HG02884 (cell line): ENCODE results near the gene SLC45A3.

Experiments
- ATAC-seq: cut with Tn5 transposase; IDR thresholded peaks from one replicate; pipeline ENCODE4 v1.9.1; 2021; ENCODE audit warnings: mild to moderate bottlenecking, moderate library complexity; ENCODE audit not compliant: unreplicated experiment

Gene SLC45A3

DNA sequence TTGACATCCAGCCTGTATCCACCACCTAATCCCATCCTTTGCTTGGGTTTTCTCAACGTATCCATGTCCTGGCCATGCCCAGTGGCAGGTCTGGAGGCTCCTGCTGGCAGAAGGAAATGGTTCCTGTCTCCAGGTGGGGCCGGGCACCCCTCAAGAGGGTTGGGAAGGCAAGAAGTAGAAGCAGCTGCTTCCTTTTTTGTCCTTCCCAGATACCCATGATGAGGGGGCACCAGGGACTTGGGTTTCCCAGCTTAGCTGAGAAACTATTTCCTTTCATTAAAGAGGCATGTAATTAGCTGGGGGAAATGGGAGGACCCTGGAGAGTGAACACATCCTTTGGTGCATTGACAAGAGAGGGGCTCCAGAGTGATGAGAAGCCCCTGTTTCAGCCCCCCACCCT lies 21.1 kb upstream of the SLC45A3 start:
- ATAC-seq, result no peak

DNA sequence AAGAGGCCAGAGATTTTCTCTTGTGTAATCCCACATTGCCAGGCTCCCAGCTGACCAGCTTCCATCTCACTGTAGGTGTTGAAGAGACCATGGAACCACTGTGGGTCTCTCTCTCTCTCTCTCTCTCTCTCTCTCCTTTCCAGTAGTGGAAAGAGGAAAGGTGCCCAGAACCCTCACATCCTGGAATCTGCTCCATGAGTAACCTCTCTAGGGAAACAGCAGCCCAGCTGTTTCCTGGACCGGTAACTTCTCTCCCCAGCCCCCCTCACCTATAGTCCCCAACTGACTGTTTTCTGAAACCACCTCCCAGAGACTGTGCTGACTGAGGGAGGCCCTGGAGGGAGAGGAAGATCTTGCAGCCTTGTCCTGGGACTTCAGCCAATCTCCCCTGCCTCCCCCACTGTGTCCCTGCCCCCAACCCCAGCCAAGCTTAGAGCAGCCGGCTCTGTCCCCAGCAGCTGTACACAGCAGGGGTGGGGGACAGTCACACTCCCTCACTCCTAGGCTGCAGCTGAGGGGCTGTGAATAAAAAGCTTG lies 20.6 kb upstream of the SLC45A3 start:
- no peak for ATAC-seq

DNA sequence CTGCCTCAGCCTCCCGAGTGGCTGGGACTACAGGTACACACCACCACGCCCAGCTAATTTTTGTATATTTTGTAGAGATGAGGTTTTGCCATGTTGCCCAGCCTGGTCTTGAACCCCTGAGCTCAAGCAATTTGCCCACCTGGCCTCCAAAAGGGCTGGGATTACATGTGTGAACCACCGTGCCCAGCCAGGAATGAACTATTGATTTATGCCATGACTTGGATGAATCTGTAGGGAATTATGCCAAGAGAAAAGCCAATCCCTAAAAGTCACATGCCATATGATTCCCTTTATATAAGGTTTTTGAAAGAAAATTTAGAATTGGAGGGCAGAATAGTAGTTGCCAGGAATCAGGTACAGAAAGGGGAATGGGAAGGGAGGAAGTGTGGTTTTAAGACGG lies 19.1 kb upstream of the SLC45A3 start:
- ATAC-seq, result no peak

DNA sequence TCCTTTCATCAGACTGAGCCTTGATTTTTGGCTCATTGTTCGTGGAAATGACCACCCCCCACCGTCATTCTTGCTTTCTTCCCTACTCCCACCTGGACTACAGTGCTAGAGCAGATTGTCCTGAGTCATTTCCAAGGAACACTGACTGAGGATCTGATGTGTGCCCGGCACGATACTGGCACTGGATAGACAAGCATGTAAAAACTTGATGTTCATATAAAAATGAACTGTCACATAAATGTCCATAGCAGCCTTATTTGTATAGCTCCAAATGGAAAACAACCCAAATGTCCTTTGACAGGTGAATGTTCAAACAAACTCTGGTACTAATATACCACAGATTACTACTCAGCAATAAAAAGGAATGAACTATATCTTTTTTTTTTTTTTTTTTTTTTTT lies 18.6 kb upstream of the SLC45A3 start:
- no peak for ATAC-seq

DNA sequence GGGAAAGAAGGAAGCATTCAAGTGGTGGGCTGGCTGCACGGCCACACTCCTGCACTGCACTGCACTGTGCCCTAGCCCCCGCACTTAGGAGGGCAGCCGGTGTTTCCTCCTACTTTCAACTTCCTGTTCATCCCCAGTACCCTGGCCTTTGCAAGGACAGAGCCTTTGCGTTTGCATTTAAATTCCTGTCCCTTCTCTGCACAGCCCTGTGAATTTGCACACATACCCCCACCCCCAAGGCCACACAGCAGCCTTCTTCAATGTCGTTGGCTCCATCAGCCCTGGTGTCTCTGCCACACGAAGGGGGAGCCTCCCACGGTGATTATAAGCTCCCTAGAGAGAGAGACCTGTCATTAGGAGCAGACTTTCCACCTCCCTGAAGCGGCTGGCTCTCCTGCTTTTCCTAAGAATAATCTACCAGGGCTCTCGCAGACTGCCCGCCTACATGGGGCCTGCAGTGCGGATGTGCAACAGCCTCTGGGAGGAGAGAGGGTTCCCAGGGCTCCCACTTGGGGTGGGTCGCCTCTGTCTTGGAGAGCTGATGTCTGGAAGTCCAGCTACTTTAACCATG lies 13.2 kb upstream of the SLC45A3 start:
- ATAC-seq, result no peak

DNA sequence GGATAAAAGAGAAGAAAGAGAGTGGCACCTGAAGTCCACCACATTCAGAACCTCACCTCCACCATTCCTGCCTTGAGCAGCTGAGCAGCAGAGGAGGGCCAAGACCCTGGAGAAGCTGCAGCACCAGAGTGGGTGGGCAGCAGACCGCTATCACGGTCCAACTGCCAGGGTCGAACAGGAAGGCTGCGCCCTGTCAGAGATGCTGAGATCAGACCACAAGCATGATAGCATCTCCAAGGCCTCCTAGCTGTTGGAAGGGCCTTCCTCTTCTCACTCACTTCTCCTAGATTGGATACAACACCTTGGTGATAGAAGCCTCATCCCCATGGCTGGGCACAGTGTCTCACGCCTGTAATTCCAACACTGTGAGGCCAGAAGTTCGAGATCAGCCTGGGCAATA lies 12.1 kb upstream of the SLC45A3 start:
- ATAC-seq, result no peak

DNA sequence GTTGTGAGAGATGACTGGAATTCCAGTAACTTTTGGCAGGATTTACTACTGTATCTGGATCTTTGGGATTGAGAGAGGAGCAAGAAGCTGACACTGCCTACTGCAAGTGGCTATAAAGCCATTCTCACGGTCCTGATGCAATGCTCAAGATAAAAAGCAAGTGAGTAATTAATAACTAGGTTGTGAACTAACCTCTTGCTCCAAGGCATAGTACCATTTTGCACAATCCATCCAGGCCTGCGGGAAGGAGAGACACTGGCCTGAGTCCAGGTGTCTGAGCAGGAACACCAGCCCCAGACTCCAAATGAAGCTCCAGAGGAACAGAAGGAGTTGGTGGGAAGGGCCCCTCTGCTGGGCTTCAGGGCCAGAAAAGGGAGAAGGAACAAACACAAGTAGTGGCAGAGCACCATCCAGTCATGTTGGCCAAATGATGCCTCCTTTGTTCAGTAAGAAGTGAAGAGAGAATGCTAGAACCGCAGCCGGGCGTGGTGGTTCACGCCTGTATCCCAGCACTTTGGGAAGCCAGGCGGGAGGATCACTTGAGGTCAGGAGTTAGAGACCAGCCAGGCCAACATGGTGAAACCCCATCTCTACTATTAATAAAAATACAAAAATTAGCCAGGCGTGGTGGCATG lies 9.9 kb upstream of the SLC45A3 start:
- no peak for ATAC-seq

DNA sequence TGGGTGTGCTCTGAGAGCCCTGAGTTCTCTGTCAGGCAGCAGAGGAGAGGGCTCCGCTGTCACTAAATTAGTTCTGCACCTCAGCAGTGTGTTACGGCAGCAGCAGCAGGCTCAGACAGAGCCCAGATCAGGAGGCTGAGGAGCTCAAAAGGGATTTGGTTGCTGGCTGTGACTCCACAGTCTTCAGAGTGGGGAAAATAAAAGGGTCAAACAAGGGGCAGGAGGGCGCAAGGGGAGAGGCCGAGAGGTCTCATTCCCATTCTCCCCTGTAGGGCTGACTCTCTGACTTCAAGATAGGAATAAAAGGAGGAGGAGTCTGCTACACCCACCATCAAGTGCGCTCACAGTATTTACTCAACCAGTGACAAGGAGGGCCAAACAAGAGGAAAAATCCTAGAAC lies 9.2 kb upstream of the SLC45A3 start:
- no peak for ATAC-seq

DNA sequence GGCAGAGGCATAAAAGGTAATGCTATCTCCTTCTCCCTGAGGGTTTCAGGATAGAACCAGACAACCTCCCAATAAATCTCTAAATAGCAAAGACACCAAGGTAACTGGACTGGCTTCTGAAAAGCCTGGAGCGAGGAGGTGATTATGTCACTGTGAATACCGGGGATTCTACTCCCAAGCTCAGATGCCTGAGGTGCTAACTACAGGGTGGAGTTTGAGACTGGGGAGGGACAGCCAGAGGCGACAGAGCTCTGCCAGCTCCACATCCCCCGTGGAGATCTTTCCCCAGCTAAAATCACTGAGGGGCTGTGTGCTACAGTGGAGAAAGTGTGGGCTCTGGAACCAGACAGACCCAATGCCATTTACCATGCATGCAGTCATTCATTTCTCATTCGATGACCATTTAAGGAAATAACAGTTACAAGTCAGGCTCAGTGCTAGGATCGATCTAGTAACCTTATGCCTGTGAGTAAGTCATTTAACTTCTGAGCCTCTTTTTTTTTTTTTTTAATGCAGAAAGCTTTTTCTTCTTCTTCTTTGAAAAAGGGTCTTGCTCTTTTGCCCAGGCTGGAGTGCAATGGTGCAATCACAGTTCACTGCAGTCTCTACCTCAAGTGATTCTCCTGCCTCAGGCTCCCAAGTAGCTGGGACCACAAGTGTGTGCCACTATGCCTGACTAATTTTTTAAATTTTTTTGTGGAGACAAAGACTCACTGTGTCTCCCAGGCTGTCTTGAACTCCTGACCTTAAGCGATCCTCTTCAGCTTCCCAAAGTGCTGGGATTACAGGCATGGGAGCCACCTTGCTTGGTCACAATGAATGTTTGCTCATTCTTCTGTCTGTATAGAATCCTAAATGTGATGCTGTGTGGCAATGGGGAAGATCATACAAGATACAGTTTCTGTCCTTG lies 8.1 kb upstream of the SLC45A3 start:
- no peak for ATAC-seq

DNA sequence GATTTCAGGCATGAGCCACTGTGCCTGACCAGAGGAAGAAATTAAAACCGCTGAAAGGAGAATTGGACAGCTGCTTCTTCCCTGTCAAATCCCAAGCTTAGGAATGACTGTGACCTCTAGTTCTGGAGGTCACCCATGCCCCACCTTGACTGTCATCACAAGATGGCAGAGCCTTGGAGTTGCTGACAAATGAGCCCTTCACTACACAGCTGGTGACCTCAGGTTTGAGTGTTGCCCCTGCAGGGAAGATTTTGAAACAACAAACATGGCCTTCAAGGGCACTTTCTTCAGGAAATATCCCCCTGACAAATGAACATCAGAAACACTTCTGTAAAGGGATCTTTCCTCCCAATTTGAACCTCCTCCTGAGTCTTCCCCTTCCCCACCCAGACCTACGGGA lies 6.9 kb upstream of the SLC45A3 start:
- no peak for ATAC-seq

DNA sequence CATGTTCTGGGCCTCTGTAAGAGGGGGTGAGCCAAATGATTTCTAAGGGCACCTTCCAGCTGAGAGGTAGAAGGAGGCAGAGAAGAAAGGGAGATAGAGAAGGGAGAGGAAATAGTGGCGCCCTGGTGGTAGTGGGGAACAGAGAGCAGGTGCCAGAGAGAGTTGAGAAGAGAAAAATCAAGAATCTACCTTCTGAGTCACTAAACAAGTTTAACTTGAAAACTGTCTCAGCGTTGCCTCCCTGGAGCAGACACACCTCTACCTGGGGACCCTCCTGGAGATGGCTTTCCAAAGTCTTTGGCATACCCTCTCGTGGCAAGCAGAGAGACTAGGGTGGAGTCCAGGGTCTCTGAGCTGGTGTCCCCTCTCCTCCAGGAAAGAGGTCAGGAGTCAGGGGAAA lies 1.1 kb upstream of the SLC45A3 start:
- no peak for ATAC-seq

DNA sequence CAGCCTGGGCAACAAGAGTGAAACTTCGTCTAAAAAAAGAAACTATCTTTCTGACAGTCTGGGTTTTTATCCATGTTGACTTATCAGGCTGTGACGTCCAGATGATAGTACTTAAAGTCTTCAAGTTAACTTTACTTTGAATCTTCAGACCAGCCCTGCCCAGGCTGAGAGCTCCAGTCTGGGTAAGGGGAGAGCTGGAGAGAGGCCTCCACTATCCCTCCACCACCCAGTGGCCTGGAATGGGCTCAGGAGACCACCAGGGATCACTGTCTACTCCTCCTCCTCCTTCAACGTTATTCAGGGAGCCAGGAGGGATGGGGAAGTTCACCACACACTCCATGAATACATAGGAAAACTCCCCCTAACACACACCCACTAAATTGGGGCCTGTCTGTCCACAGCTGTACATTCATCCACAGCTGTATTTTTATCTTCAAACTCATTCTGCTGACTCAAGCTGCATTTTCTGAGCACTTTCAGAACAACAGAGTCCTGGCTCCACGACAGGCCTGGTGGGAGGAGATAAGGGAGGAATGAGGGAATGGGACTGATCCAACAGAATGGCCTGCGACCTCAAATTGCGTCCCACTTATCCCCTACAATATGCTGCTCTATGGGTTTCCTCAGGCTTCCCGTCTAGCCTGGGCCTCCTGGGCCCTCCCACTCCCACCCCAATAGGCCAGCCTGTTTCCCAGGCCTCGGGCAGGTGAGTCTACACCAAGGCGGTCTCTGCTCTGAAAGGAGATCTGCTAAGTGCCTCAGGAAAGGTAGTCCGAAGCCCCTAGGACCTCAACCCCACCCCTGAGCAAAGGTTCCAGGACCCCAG lies 1.8 kb downstream of the SLC45A3 start:
- no peak for ATAC-seq

DNA sequence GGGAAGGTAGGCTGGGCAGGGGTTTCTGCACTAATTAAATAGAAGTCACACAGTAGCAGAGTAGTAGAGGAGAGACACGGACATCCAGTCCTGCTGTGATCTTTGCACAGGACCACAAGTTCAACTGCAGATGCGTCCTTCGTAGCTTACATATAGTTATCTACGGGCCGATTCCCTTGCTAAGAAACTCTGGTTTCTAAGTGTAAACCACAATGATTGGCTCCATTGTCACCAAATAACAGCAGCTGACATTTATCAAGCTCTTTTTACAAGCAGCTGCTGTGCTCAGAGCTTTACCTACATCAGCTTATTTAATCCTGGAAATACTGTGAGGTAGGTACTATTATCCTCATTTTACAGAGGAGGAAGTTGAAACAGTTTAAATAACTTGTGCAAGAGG lies 3.1 kb downstream of the SLC45A3 start:
- ATAC-seq, result no peak

DNA sequence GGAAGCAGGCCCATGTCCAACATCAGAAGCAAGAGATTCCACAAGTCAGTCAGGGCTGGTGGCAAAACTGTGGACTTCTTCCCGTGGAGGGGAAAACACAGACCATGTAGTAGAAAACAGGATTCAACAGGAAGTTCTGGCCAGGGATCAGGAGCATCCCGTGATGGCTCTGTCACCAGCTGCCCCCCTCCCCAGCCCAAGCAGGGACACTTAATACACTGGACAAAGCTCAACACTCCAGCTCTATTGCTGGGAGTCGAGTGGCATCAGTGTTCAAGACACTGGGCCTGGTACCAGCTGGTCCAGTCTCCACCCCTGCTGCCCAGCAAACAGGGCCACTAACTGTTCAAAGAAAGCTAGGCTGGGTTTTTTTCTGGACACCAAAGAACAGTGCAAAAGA lies 3.7 kb downstream of the SLC45A3 start:
- no peak for ATAC-seq

DNA sequence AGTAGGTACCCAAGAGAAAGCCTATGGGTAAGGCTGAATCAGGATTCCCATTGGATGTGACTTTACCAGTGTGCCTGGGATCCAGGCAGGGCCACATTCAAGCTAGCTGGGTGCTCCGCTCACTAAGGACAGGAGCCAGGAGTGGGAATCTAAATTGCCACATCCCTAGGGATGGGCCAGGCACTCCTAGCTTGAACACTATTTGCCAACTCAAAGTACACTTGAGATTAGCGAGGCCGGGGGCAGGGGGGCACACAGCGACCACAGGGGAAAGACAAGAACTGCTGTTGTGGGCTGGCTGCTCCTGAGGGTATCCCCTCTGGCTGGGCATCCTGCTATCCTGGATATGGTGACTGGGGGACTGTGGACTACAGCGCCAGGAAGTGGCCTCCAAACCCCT lies 4.3 kb downstream of the SLC45A3 start:
- no peak for ATAC-seq

DNA sequence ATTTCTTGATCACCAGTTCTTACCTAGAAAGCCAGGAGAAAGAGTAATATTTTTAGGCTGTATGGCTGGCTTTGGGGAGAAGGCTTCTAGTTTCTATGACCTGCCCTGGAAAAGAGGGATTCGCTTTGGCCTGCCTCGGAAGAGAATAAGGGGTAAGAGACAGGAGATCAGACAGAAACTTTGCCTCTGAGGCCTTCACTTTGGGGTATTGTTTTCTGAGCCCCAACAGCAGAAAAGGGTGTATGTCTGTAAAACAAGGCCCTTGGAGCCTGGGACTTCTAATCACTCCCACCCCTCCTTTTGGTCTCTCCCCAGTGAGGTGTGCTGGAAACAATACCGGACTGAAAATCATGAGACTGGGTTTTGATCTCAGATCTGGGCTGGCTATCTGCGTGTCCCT lies 5.1 kb downstream of the SLC45A3 start:
- ATAC-seq, result no peak

DNA sequence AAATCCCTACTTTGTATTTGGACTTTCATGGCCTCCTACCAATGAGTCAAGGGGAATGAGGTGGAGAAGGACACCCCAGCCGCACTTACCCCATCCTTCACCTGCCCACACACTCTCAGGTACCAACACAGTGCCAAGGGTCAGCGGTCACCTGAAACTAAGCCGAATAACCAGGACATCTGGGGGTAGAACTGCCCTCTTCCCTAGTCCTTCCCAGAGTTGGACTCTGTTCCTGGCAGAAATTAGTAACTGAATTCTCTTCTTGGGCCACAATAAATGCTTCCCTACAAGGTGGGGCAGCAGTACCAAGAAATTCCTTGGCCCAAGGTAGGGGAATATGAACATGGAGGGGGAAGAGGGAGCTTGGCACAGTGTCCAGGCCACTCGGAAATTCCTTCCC lies 7.3 kb downstream of the SLC45A3 start:
- no peak for ATAC-seq

DNA sequence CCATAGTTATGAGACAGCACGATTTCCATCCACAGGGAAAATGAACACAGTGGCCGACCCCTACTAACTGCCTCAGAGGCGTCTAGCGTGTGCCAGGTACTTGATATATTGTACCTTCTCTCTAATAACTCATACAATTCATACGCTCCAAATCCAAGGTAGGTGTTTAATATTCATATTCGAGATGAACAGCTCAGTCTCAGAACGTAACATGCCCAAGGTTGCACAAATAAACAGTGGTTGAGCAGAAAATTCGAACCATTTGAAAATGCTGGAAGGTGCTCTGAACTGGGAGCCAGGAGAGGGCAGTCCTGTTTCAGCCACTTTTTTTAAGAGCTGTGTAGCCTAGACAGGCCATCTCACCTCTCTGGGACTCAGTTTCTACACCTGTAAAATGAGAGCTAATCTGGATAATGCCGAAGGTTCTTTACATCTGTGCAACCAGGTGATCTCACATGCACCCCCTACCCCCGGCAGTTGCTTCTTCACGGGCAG lies 7.9 kb downstream of the SLC45A3 start:
- ATAC-seq, result no peak

DNA sequence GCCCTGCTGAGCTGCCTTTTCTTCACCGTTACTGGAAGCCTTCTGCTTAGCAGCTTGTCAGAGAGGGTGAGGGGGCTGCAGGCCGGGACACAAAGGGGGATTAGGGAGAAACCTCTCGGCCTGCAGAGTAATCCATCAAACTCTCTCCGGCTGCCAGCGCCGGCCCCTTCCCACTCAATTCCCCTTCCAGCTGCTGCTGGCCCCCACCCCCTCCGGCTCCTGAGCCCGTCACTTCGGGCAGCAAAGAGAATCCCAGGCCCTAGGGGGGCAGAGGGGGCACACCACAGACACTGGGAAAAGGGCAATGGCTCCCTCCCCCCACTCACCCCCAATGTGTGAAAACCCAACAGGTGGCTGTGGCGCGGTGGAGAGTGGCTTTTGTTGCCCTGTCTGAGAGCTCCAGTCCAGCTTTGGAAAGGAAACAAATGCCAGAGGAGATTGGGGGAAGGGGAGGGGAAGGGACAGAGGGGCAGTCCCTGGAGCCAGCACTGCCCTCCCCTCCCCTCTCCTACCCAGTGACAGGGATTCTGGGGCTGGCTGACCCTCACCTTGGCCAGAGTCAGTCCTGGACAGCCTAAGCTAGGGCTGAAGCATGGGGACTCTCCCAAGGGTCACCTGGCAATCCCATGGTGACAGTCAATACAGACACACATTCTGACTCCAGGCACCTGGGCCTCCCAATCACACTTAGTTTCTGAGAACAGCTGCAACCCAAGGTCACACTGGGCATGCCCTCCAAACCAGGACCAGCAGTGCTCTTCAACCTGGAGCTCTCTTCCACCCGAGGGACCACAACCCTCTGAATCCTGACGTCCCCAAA lies 9.5 kb downstream of the SLC45A3 start:
- ATAC-seq, result no peak

DNA sequence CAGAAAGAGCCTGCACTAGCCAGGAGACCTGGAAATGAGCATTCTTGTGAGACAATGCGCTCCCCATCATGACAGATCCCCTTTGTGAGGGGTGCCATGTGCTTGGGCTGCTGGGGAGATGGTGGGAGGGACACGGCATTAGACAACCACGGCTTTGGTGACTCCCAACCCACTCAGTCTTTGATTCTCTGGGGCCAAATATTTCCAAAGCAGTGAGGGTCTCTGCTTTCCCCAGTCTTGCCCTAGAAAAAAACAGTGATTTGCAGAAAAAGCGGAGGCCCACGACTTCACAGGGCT lies 10.2 kb downstream of the SLC45A3 start:
- no peak for ATAC-seq
